HUES6 (cell line): Measurements from ENCODE around the gene ATG10.

ENCODE experiments used
- H3K27ac ChIP-seq: 2 replicates; pipeline ENCODE4 v1.7.0; 2013; ENCODE audit warnings: low read depth, mild to moderate bottlenecking, low read length, inconsistent platforms
- H3K27me3 ChIP-seq: 2 replicates; pipeline ENCODE4 v1.6.1; 2013; ENCODE audit warnings: low read length; ENCODE audit not compliant: control insufficient read depth, insufficient read depth
- H3K36me3 ChIP-seq: 2 replicates; pipeline ENCODE4 v1.6.1; 2013; ENCODE audit warnings: low read length; ENCODE audit not compliant: control insufficient read depth, insufficient read depth
- H3K4me1 ChIP-seq: 2 replicates; pipeline ENCODE4 v1.6.1; 2013; ENCODE audit warnings: low read length; ENCODE audit not compliant: control insufficient read depth, insufficient read depth
- H3K4me3 ChIP-seq: 2 replicates; pipeline ENCODE4 v1.5.1; 2013; ENCODE audit warnings: low read depth, low read length
- H3K9ac ChIP-seq: one replicate; pipeline ENCODE4 v1.6.1; 2013; ENCODE audit warnings: mild to moderate bottlenecking, low read length
- H3K9me3 ChIP-seq: 2 replicates; pipeline ENCODE4 v1.6.1; 2013; ENCODE audit warnings: low read depth, low read length; ENCODE audit not compliant: control insufficient read depth, insufficient read depth

Gene ATG10

GRCh38 chr5:82183828-82184227, 212.0 kb downstream of the ATG10 start:
- no peak overlapping the region for H3K4me3 ChIP-seq
- no peak overlapping the region for H3K27ac ChIP-seq
- H3K9me3 ChIP-seq: no peaks in the 10 kb centered on the region
- no peaks in the 10 kb centered on the region for H3K27me3 ChIP-seq
- H3K36me3 ChIP-seq: no peaks in the 10 kb centered on the region
- no peak overlapping the region for H3K9ac ChIP-seq
- no peaks in the 10 kb centered on the region for H3K4me1 ChIP-seq

- H3K4me3 ChIP-seq: no peak overlapping the region
- no peak overlapping the region for H3K9ac ChIP-seq
- H3K4me1 ChIP-seq: no peaks in the 10 kb centered on the region
- H3K9me3 ChIP-seq: no peaks in the 10 kb centered on the region
- H3K36me3 ChIP-seq: no peaks in the 10 kb centered on the region
- H3K27me3 ChIP-seq: no peaks in the 10 kb centered on the region
- H3K27ac ChIP-seq: no peak overlapping the region
Measured at GRCh38 chr5:82185851-82186250, 214.0 kb downstream of the ATG10 start.

GRCh38 chr5:82197550-82197949, 225.7 kb downstream of the ATG10 start:
- no peak overlapping the region for H3K4me3 ChIP-seq
- no peak overlapping the region for H3K9ac ChIP-seq
- H3K36me3 ChIP-seq: no peaks in the 10 kb centered on the region
- no peaks in the 10 kb centered on the region for H3K4me1 ChIP-seq
- H3K9me3 ChIP-seq: no peaks in the 10 kb centered on the region
- H3K27ac ChIP-seq: no peak overlapping the region
- H3K27me3 ChIP-seq: no peaks in the 10 kb centered on the region

GRCh38 chr5:82204567-82204966, 232.7 kb downstream of the ATG10 start:
- Histone ChIP-seq H3K27ac (no peak overlapping the region), H3K9ac (no peak overlapping the region), H3K27me3 (no peaks in the 10 kb centered on the region), H3K36me3 (no peaks in the 10 kb centered on the region), H3K9me3 (no peaks in the 10 kb centered on the region), H3K4me1 (no peaks in the 10 kb centered on the region), H3K4me3 (no peak overlapping the region)

GRCh38 chr5:82205005-82205404, 233.2 kb downstream of the ATG10 start:
- no peak overlapping the region for H3K9ac ChIP-seq
- H3K4me1 ChIP-seq: no peaks in the 10 kb centered on the region
- no peak overlapping the region for H3K27ac ChIP-seq
- H3K27me3 ChIP-seq: no peaks in the 10 kb centered on the region
- no peaks in the 10 kb centered on the region for H3K36me3 ChIP-seq
- no peaks in the 10 kb centered on the region for H3K9me3 ChIP-seq
- no peak overlapping the region for H3K4me3 ChIP-seq

- H3K9me3 ChIP-seq: no peaks in the 10 kb centered on the region
- H3K4me3 ChIP-seq: no peak overlapping the region
- no peak overlapping the region for H3K27ac ChIP-seq
- no peak overlapping the region for H3K9ac ChIP-seq
- no peaks in the 10 kb centered on the region for H3K27me3 ChIP-seq
- H3K36me3 ChIP-seq: no peaks in the 10 kb centered on the region
- H3K4me1 ChIP-seq: no peaks in the 10 kb centered on the region
Measured at GRCh38 chr5:82208371-82208770, 236.5 kb downstream of the ATG10 start.

GRCh38 chr5:82211855-82212572, 240.2 kb downstream of the ATG10 start:
- Histone ChIP-seq H3K27ac (no peak overlapping the region), H3K36me3 (no peaks in the 10 kb centered on the region), H3K4me3 (no peak overlapping the region), H3K4me1 (no peaks in the 10 kb centered on the region), H3K9ac (no peak overlapping the region), H3K27me3 (no peaks in the 10 kb centered on the region), H3K9me3 (no peaks in the 10 kb centered on the region)

- Histone ChIP-seq H3K4me3 (no peak overlapping the region), H3K36me3 (no peaks in the 10 kb centered on the region), H3K4me1 (peaks cover 3% of the 10 kb centered on the region; the same call in 1 of the 2 replicates), H3K9ac (no peak overlapping the region), H3K9me3 (no peaks in the 10 kb centered on the region), H3K27me3 (no peaks in the 10 kb centered on the region), H3K27ac (no peak overlapping the region)
Measured at GRCh38 chr5:82217917-82218316, 246.1 kb downstream of the ATG10 start.

GRCh38 chr5:82218374-82219156, 246.7 kb downstream of the ATG10 start:
- no peaks in the 10 kb centered on the region for H3K9me3 ChIP-seq
- no peak overlapping the region for H3K9ac ChIP-seq
- no peak overlapping the region for H3K4me3 ChIP-seq
- peaks cover 3% of the 10 kb centered on the region; the same call in 1 of the 2 replicates for H3K4me1 ChIP-seq
- no peaks in the 10 kb centered on the region for H3K27me3 ChIP-seq
- H3K27ac ChIP-seq: no peak overlapping the region
- no peaks in the 10 kb centered on the region for H3K36me3 ChIP-seq

- no peak overlapping the region for H3K4me3 ChIP-seq
- peaks cover 14% of the 10 kb centered on the region for H3K4me1 ChIP-seq
- no peaks in the 10 kb centered on the region for H3K36me3 ChIP-seq
- no peaks in the 10 kb centered on the region for H3K9me3 ChIP-seq
- no peaks in the 10 kb centered on the region for H3K27me3 ChIP-seq
- no peak overlapping the region for H3K27ac ChIP-seq
- no peak overlapping the region for H3K9ac ChIP-seq
Measured at GRCh38 chr5:82221020-82221419, 249.2 kb downstream of the ATG10 start.
